Vagina (tissue), 2 donors: ENCODE data around the gene KIF7.

Experiments used
- POLR2A ChIP-seq, 2 donors: fragments of 450-650 bp; IDR thresholded peaks; one replicate each; pipeline ENCODE4 v1.6.1; 2017; ENCODE audit warnings: antibody characterized with exemption in 2 of 2, mild to moderate bottlenecking in 2 of 2, moderate library complexity in 2 of 2
- POLR2AphosphoS5 ChIP-seq, 2 donors: sonication (generic); formaldehyde crosslinking; IDR thresholded peaks; one replicate each; pipeline ENCODE4 v1.9.0; 2017; ENCODE audit warnings: antibody characterized with exemption in 2 of 2, mild to moderate bottlenecking in 2 of 2, low read depth in 1 of 2; ENCODE audit not compliant: insufficient read depth in 1 of 2
- TF ChIP-seq, protein P1 (sequence below), 3 experiments: fragments of 450-650 bp in 2 of 3; fragments of 200-600 bp in 1 of 3; sonication (generic) in 1 of 3; IDR thresholded peaks; one replicate each; pipeline ENCODE4 v1.5.1; 2017 to 2019; ENCODE audit warnings: antibody characterized with exemption in 3 of 3, mild to moderate bottlenecking in 2 of 3, moderate library complexity in 2 of 3

GRCh38 chr15:89621547-89621946, 33.7 kb downstream of the KIF7 start:
- TF ChIP-seq, protein P1, sequence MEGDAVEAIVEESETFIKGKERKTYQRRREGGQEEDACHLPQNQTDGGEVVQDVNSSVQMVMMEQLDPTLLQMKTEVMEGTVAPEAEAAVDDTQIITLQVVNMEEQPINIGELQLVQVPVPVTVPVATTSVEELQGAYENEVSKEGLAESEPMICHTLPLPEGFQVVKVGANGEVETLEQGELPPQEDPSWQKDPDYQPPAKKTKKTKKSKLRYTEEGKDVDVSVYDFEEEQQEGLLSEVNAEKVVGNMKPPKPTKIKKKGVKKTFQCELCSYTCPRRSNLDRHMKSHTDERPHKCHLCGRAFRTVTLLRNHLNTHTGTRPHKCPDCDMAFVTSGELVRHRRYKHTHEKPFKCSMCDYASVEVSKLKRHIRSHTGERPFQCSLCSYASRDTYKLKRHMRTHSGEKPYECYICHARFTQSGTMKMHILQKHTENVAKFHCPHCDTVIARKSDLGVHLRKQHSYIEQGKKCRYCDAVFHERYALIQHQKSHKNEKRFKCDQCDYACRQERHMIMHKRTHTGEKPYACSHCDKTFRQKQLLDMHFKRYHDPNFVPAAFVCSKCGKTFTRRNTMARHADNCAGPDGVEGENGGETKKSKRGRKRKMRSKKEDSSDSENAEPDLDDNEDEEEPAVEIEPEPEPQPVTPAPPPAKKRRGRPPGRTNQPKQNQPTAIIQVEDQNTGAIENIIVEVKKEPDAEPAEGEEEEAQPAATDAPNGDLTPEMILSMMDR (IDR thresholded peaks at IDR 0.05) = no peak
- TF ChIP-seq POLR2A (IDR thresholded peaks at IDR 0.05) = no peak
- TF ChIP-seq POLR2AphosphoS5 (IDR thresholded peaks at IDR 0.05; ENCODE audit: insufficient read depth in 1 of 2, low read depth in 1 of 2) = no peak
